Articular chondrocyte of knee joint (primary cell): ENCODE results near the gene LCN12. TPM values are rescaled to one million over a fixed set of nuclear protein-coding genes. Genes with fewer than 3 reads are reported as not detected.

Experiments
- total RNA-seq: library from RNA; depleted of rRNA; stranded (reverse); fragments of >200 nt; gene quantifications from 2 replicates; pipeline ENCODE4 v1.2.3, GENCODE V29; 2012

The LCN12 gene
- total RNA-seq, result not detected in 2 replicates

GRCh38 chr9:136951541-136952320 lies at the start of gene LCN12:
Gene LCN12 (plus strand): TSS chr9:136952273. CDS start chr9:136952328, 55 bp downstream.

DNA sequence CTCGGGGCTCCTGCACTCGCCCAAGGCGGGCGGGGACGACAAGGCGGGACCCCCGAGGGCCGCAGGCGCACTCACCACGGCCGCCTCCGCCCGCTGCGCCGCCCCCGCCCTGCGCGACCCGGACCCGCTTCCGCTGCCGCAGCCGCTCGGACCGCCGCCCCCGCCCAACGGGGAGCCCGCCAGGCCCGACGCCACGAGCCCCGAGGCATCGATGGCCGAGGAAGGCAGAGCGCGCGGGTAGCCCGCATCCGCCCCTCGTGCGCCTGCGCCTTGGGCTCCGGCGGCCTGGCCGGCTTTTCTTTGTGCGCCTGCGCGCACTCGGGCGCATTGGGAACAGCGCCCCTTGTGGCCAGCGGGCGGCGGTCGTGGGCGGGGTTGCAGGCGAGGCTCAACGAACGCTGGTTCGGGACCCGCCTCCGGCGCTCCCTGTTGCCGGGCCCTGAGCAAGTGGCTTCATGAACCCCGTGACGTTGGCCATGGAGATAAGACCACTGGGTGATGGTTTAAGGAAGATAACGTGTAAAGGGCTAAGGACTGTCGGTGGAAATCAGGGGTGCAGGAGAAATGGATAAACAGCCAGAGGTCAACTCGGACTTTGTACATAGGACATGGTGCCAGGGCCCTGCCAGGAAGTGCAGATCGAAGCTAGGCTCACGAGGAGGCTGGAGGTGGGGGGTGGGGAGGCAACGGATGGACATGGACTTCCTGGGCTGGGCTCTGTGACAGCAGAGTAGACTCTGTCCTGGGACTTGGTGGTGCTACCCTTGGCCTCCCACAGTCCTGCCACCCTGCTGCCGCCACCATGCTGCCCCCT lies 7.3 kb upstream of the LCN12 start, which contains the start of the genes C8G and FBXW5:
C8G (plus strand) TSS at position 725 of the 814 bp plus-strand sequence; CDS start at position 803, 78 bp downstream.
FBXW5 (minus strand) TSS at position 220 of the 814 bp plus-strand sequence. CDS start 655 bp downstream, outside the sequence.

GRCh38 chr9:136977223-136977622 lies 25.1 kb downstream of the LCN12 start, which contains the start of gene PTGDS:
Gene PTGDS (plus strand): TSS chr9:136977504. CDS start chr9:136977579, 75 bp downstream.

DNA sequence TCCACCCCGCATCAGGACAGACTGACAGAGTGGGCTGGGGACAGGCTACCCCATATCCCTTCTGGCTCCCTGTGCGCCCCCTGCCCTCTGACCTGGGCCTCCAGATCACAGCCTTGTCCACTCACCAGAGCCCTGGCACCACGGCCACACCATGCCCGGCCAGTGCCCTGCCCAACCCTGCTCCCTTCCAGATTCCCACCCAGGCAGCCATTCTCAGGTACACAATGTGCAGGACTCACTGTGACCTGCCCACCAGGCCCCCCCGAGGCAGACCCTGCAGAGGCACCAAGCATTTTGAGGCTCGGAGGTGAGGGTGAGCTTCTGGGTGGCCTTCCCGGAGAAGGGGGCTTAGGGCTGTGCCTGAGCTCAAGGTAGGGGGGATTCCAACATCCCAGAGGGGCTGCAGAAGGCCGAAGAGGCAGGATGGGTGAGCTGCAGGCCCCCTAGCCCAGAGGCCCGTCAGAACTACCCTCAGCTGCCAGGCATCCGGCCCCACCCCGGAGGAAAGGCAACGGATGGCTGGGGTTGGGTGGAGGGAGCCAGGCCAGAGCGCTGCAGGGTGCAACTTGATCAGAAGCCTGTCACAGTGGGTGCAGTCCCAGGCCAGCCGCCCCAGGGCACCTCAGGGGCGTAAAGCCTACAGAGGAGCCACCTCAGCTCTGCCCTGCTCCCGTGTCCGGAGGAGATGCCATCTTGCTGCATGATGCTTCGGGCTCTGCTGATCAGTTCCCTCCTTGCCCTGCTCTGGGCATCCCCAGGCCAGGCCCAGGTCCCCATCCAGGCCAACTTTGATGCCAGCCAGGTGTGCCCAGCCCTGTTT lies 30.4 kb downstream of the LCN12 start, which contains the start of gene LCNL1:
LCNL1 (plus strand) TSS at position 762 of the 820 bp plus-strand sequence. CDS start 594 bp downstream, outside the sequence.

DNA sequence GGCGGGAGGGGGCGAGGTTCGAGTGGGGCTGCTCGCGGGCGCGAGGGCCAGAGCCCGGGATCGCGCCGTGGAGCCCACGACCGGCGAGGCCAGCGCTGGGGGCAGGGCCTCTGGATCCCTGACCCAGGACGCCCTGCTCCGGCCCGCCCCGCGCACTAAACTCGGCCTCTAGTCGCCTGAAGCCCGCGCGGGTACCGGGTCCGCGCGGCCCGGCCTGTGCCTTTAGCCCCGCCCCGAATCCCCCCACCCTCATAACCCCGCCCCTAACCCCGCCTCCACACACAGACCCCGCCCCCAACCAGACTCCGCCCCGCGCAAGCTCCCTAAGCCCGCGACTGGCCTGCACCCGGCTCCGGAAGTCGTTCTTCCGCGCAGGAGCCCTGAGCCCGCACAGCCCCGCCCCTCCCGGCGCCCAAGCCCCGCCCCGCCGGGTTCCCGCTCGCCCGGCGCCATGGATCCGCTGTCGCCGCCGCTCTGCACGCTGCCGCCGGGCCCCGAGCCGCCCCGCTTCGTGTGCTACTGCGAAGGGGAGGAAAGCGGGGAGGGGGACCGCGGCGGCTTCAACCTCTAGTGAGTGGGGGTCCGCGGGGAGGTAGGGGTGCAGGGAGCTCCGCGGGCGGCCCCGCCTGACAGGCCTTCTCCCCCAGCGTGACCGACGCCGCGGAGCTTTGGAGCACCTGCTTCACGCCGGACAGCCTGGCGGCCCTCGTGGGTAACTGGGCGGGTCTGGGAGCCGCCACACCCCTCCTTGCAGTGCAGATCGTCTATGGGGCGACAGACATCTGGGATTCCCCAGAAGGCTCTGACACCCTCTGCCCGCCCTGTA lies 40.1 kb downstream of the LCN12 start, which contains the start of gene PAXX:
PAXX (plus strand) TSS at position 430 of the 826 bp plus-strand sequence; CDS start at position 452, 22 bp downstream.

DNA sequence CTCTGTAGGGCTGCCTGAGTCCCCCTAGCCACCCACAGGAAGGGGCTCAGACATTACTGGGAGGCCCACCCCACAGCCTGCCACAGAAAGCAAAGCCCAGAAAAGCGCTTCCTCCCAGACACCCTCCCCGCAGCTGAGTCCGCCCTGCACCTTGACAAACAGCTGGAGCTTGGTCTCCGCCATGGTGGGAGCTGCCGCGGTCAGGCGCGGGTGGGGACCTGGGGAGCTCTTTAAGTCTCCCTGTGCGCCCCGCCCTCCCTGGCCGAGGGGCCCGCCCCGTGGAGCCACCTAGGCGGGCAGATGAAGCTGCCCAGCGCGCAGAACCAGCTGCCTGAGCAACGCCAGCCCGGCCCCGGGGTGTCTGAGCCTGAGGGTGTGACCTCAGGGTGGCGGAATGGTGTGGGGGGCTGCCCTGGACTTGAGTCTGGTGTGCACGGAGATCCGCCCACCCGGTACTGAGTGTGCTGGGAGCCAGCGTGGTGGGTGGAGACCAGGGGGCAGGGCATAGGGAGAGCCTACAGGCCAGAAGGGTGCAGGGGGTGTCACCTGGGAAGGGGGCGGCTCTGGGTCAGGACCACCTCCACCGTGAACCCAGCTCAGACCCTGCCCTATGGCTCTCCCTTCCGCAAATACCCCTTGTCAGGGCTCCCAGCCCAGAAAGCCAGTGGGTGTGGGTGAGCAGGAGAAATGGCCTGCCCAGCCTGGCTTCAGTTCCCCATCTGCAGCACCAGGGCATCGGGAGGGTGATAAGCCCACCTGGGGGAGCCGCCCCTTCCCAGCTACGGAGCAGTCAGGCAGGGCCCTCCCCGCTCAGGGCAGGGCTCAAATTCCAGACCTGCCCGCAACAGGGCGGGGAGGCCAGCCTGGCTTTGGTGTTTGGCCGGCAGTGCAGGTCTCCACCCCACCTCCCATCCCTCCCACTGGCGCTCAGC lies 44.6 kb downstream of the LCN12 start, which contains the start of gene CLIC3:
CLIC3 (minus strand) TSS at position 208 of the 932 bp plus-strand sequence; CDS start at position 183, 25 bp downstream.

Other genes with a start within 250 kb of the LCN12 start
- 0.13 and 0.65 TPM in 2 replicates for gene DIPK1B, start 239.7 kb upstream of the LCN12 start, total RNA-seq
- not detected in 2 replicates for gene LCN10, start 209.3 kb upstream of the LCN12 start, total RNA-seq
- not detected in 2 replicates for gene LCN6, start 203.7 kb upstream of the LCN12 start, total RNA-seq
- not detected in 2 replicates for gene LCN8, start 194.0 kb upstream of the LCN12 start, total RNA-seq
- not detected in 2 replicates for gene LCN15, start 187.8 kb upstream of the LCN12 start, total RNA-seq
- gene TMEM141, start 160.9 kb upstream of the LCN12 start, total RNA-seq, result 37.4 and 42.7 TPM in 2 replicates
- 0.26 and 0.32 TPM in 2 replicates for gene CCDC183, start 155.9 kb upstream of the LCN12 start, total RNA-seq
- gene RABL6, start 144.3 kb upstream of the LCN12 start, total RNA-seq, result 41.4 and 60.4 TPM in 2 replicates
- gene AJM1, start 109.8 kb upstream of the LCN12 start, total RNA-seq, result 0.65 TPM in 2 replicates
- 49.9 and 50.8 TPM in 2 replicates for gene PHPT1, start 102.9 kb upstream of the LCN12 start, total RNA-seq
- 0.39 and 0.76 TPM in 2 replicates for gene MAMDC4, start 99.9 kb upstream of the LCN12 start, total RNA-seq
- gene EDF1, start 86.0 kb upstream of the LCN12 start, total RNA-seq, result 237 and 265 TPM in 2 replicates
- 6.3 and 9.2 TPM in 2 replicates for gene TRAF2, start 65.8 kb upstream of the LCN12 start, total RNA-seq
- gene FBXW5, start 7.5 kb upstream of the LCN12 start, total RNA-seq, result 109 and 113 TPM in 2 replicates
- 0.39 and 0.54 TPM in 2 replicates for gene C8G, start 7.0 kb upstream of the LCN12 start, total RNA-seq
- gene PTGDS, start 25.2 kb downstream of the LCN12 start, total RNA-seq, result 0.65 and 5.1 TPM in 2 replicates
- 0.11 and 0.65 TPM in 2 replicates for gene LCNL1, start 30.7 kb downstream of the LCN12 start, total RNA-seq
- gene PAXX, start 40.1 kb downstream of the LCN12 start, total RNA-seq, result 12.1 and 12.8 TPM in 2 replicates
- gene CLIC3, start 44.3 kb downstream of the LCN12 start, total RNA-seq, result 16.0 and 16.6 TPM in 2 replicates
- 16.3 and 17.5 TPM in 2 replicates for gene ABCA2, start 76.0 kb downstream of the LCN12 start, total RNA-seq
- gene FUT7, start 79.8 kb downstream of the LCN12 start, total RNA-seq, result not detected in 2 replicates
- gene NPDC1, start 93.9 kb downstream of the LCN12 start, total RNA-seq, result 20.0 and 20.1 TPM in 2 replicates
- gene ENTPD2, start 101.8 kb downstream of the LCN12 start, total RNA-seq, result not detected in 2 replicates
- 2.9 and 4.0 TPM in 2 replicates for gene SAPCD2, start 118.3 kb downstream of the LCN12 start, total RNA-seq
- 15.6 and 22.1 TPM in 2 replicates for gene UAP1L1, start 125.2 kb downstream of the LCN12 start, total RNA-seq
- 60.6 and 60.9 TPM in 2 replicates for gene MAN1B1, start 134.7 kb downstream of the LCN12 start, total RNA-seq
- 66.0 and 68.3 TPM in 2 replicates for gene DPP7, start 162.5 kb downstream of the LCN12 start, total RNA-seq
- under 0.01 TPM in 1 of 2 replicates, not detected in the other for gene GRIN1, start 186.9 kb downstream of the LCN12 start, total RNA-seq
- not detected in 2 replicates for gene LRRC26, start 217.8 kb downstream of the LCN12 start, total RNA-seq
- gene TMEM210, start 219.8 kb downstream of the LCN12 start, total RNA-seq, result not detected in 2 replicates
- 21.9 and 24.7 TPM in 2 replicates for gene ANAPC2, start 236.3 kb downstream of the LCN12 start, total RNA-seq
- 41.7 and 44.6 TPM in 2 replicates for gene SSNA1, start 236.4 kb downstream of the LCN12 start, total RNA-seq
- gene TPRN, start 248.5 kb downstream of the LCN12 start, total RNA-seq, result 5.4 and 6.1 TPM in 2 replicates